GM18867 (cell line): Measurements from ENCODE around the gene CYLD.

Experiments
- ATAC-seq: cut with Tn5 transposase; IDR thresholded peaks from one replicate; pipeline ENCODE4 v1.9.1; 2021; ENCODE audit warnings: mild to moderate bottlenecking, moderate library complexity; ENCODE audit not compliant: unreplicated experiment

Gene CYLD

GRCh38 chr16:50814541-50814940, 72.7 kb downstream of the CYLD start:
- ATAC-seq, result no peak

GRCh38 chr16:50815382-50815781, 73.5 kb downstream of the CYLD start:
- no peak for ATAC-seq

- no peak for ATAC-seq
These were observed 75.1 kb downstream of the CYLD start for GRCh38 chr16:50816901-50817555.

GRCh38 chr16:50818380-50818779, 76.5 kb downstream of the CYLD start:
- no peak for ATAC-seq

- ATAC-seq, result no peak
These were observed 77.8 kb downstream of the CYLD start for GRCh38 chr16:50819706-50820105.

- no peak for ATAC-seq
These were observed 78.3 kb downstream of the CYLD start for GRCh38 chr16:50820225-50820624.

GRCh38 chr16:50821586-50821985, 79.7 kb downstream of the CYLD start:
- no peak for ATAC-seq

GRCh38 chr16:50822671-50823070, 80.8 kb downstream of the CYLD start:
- no peak for ATAC-seq

- ATAC-seq, result no peak
These were observed 85.0 kb downstream of the CYLD start for GRCh38 chr16:50826797-50827316.

GRCh38 chr16:50828164-50828702, 86.3 kb downstream of the CYLD start:
- ATAC-seq, result no peak

GRCh38 chr16:50830698-50831097, 88.8 kb downstream of the CYLD start:
- ATAC-seq, result no peak

- no peak for ATAC-seq
These were observed 89.9 kb downstream of the CYLD start for GRCh38 chr16:50831751-50832150.

GRCh38 chr16:50833929-50834328, 92.0 kb downstream of the CYLD start:
- ATAC-seq, result no peak

- ATAC-seq, result no peak
These were observed 92.8 kb downstream of the CYLD start for GRCh38 chr16:50834701-50835100.

- no peak for ATAC-seq
These were observed 93.6 kb downstream of the CYLD start for GRCh38 chr16:50835358-50836060.

- ATAC-seq, result no peak
These were observed 94.3 kb downstream of the CYLD start for GRCh38 chr16:50836121-50836621.

GRCh38 chr16:50837324-50837723, 95.4 kb downstream of the CYLD start:
- ATAC-seq, result no peak

GRCh38 chr16:50838165-50838564, 96.3 kb downstream of the CYLD start:
- no peak for ATAC-seq

GRCh38 chr16:50838885-50839284, 97.0 kb downstream of the CYLD start:
- no peak for ATAC-seq

GRCh38 chr16:50839356-50839755, 97.5 kb downstream of the CYLD start:
- no peak for ATAC-seq

GRCh38 chr16:50839920-50840729, 98.2 kb downstream of the CYLD start:
- ATAC-seq, result no peak
